ENCODE results near the gene NUB1.
A peak's percentile ranks its signal among the peaks of the same experiment; 100 is the strongest.
"Not testable (repeated sequence)": the region's sequence is repeated elsewhere in the genome, so short reads cannot be mapped to it uniquely, and the experiment has no call there.

The NUB1 gene, protein sequence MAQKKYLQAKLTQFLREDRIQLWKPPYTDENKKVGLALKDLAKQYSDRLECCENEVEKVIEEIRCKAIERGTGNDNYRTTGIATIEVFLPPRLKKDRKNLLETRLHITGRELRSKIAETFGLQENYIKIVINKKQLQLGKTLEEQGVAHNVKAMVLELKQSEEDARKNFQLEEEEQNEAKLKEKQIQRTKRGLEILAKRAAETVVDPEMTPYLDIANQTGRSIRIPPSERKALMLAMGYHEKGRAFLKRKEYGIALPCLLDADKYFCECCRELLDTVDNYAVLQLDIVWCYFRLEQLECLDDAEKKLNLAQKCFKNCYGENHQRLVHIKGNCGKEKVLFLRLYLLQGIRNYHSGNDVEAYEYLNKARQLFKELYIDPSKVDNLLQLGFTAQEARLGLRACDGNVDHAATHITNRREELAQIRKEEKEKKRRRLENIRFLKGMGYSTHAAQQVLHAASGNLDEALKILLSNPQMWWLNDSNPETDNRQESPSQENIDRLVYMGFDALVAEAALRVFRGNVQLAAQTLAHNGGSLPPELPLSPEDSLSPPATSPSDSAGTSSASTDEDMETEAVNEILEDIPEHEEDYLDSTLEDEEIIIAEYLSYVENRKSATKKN

DNA sequence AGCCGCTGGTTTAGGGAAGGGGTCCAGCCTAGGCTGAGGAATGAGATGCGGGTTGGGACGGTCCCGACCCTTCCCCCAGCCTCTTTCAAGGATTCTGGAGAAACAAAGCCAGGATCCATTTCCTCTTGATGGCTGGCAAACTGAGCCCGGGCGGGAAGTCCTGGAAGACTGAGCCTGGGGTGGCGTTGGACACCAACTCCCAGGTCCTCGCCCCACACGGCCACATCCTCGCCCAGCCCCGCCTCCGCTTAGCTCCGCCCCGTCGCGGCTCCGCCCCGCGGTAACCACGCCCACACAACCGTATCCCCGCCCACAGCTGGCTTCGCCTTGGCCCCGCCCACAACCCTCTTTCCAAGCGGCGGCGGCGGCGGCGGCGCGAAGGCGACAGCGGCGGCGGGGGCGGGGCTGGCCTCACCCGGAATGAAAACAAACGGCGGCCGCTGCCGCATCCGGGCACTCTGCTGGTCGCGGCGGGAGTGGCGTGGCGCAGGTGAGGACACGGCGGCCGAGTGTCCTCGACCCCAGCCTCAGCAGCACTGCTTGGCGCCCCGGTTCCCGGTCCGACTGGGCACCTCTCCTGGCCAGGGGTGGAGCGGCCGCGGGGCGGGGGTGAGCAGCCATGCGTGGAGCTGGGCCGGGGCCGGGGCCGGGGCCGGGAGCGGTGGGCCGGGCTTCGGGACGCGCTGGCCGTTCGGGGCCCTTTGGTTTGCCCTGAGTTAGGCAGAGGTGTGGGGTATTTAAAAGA is at the start of gene NUB1:
Gene NUB1 (plus strand): TSS at position 456 of the 745 bp plus-strand sequence. CDS start 3,538 bp downstream, outside the sequence.
- peak; percentile 92 for DNase-seq

DNA sequence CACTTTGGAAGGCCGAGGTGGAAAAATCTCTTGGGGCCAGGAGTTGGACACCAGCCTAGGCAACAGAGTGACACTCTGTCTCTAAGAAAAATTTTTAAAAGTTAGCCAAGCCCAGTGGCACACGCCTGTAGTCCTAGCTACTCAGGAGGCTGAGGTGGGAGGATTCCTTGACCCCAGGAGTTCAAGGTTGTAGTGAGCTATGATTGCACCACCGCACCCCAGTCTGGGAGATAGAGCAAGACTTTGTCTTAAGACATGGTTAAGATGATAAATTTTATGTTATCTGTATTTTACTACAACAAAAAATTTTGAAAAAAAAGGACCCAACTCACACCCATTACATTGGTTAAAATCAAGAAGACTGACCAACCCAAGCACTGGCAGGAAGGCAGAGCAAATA is 48.8 kb upstream of the NUB1 start:
- no peak for DNase-seq

DNA sequence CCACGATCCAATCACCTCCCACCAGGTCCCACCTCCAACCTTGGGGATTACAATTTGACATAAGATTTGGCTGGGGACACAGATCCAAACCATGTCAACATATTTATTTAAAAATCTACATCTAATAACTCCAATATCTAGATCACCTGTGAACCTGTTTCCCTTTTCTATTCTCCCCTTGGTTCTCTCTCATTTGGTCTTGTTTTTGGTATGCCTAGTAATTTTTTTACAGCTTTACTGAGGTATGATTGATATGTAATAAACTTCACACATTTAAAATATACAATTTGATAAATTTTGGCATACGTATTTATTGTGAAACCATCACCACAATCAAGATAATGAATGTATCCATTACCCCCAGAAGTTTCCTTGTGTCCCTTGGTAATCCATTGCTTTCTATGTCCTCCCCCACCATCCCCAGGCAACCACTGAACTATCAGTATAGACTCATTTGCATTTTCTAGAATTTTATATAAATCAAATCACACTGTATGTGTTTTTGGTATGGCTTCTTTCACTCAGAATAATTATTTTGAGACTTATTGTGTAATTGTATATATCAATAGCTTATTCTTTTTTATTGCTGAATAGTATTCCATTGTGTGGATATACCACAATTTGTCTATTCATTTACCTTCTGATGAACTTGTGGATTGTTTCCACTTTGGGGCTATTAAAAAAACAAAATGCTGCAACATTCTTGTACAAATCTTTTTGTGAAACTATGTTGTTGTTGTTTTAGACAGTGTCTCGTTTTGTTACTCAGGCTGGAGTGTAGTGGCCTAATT is 45.2 kb upstream of the NUB1 start:
- DNase-seq, result no peak

DNA sequence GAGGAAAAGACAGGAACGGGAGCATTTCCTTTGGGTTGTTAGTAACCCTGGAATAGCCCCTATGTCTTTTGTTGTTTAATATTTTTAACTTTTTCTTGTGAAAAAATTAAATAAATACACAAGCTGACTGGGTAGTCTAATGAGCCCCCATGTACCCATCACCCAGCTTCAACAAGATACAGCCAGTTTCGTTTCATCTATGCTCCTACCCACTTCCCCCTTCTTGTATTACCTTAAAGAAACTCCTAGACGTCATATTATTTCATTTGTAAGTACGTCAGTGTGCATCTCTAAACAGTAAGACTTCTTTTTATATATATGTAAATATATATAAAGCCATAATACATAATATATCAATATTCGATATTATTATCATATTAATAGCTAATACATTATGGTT is 42.8 kb upstream of the NUB1 start:
- DNase-seq, result no peak

DNA sequence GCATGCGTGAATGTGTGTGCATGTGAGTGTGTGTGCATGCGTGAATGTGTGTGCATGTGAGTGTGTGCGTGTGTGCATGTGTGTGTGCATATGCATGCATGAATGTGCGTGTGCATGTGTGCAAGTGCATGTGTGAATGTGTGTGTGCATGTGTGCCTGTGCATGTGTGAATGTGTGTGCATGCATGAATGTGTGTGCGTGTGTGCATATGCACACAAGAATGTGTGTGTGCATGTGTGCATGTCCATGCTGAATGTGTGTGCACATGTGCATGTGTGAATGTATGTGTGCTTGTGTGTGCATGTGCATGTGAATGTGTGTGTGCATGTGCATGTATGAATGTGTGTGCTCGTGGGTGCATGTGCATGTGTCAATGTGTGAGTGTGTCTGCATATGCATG is 42.1 kb upstream of the NUB1 start:
- no peak for DNase-seq

DNA sequence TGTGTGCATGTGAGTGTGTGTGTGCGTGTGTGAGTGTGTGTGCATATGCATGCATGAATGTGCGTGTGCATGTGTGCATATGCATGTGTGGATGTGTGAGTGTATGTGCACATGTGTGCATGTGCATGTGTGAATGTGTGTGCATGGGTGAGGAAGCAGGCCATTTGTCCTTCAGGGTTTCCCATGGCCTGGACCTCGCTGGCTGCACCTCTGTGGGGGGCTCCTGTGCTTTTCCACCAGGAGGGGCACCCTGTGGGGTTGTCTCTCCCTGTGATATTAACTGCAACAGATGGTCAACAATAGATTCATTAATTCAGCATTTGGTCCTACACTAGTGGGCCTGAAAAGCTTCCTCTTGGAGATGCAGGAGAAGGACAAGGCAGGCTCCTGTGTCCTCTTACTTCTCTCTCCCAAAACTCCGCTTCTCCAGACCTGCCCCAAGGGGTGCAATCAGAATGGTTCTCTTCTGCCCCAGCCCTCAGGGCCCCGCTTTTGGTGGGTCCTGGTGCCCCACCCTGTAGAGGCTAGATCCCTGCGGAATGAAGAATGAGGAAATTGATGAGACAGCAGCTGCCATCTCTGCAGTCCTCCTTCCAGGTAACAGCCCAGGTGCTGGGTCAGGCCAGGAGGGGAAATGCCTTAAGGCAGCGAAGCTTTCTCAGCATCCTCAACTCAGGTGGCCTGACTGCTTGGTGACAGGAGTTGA is 41.5 kb upstream of the NUB1 start:
- DNase-seq, result no peak

DNA sequence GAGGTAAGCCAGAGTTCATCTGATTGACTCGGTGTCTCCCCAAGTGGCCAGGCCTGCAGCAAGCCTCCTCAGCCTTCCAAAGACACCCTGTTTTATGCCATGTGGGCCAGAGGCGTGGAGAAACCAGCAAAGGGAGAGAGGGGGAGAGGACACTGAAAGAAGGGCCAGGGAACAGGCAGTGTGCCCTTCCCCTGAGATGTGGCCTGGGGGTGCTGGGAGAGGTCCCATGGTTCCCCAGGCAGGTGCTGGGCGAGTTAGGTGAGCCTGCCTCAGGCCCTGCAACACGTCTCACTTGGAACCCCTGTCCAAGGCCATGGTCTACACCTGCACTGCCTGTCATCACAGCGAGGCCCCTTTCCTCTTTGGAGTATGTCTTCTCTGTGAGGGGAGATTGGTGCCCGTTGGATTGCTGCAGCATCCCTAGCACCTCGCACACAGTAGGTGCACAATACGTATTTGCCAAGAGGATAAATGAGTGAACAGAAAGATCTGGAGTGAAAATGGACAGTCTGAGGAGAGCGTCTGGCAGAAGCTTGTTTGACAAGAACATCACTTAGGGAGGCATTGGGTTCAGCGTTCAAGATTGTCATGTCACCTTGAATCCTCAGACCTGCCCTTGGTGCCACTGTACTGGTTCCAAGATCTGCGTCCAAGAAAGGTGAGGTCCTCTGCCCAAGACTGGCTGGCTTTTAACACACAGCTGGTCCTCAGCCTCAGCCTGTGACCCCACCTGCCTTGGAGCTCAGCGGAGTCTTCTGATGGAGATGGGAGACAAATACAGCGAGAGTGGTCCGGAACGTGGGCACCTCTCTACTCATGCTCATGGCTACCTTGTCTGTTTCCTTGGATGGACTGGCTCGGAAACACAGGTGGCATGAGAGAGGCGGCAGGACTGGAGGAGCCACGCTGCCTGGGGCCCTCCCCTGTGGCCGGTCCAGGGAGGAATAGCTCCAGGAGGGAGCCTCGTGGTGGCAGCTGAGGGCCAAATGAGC is 39.8 kb upstream of the NUB1 start:
- no peak for DNase-seq

DNA sequence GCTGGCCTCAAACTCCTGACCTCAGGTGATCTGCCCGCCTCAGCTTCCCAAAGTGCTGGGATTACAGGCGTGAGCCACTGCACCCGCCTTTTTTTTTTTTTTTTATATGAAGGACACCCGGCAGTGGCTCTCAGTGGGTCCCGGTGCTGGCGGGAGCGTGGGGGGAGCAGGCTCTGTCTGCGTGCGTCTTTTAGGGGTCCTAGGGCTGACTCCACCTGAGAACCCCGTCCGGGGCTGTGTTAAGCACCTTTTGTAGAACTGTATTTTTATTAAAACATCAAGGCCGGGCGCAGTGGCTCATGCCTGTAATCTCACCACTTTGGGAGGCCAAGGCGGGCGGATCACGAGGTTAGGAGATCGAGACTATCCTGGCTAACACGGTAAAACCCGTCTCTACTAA is 37.4 kb upstream of the NUB1 start:
- not testable (repeated sequence) for DNase-seq

DNA sequence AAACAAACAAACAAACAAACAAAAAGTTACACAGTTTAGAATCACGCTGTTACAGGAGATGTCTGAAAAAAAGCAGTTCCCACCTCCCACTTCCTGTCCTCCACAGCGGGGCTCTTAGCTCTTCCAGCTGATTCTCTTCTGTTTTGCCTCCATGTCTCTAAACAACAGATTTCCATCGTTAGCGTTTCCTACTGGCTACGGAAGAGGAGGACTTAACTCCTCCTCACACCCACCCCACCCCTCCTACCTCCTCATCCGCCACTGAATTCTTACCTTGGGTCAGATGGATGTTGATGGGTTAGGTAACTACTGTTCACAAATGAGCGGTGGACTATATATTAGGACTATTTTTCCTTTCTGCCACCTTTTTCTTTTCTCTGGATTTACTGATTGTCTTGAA is 36.8 kb upstream of the NUB1 start:
- DNase-seq, result no peak

DNA sequence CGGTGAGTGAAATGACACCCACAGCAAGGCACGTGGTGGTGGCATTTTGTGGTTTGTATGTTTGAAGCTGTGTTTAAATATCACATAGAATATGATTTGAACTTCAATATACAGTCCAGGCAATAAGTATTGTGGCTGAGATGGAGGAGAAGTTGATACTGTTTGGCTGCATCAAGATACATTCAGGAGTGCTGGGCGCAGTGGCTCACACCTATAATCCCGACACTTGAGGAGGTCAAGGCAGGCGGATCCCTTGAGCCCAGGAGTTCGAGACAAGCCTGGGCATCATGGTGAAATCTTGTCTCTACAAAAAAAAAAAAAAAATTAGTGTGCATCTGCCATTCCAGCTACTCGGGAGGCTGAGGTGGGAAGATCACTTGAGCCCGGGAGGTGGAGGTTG is 35.2 kb upstream of the NUB1 start:
- no peak for DNase-seq

DNA sequence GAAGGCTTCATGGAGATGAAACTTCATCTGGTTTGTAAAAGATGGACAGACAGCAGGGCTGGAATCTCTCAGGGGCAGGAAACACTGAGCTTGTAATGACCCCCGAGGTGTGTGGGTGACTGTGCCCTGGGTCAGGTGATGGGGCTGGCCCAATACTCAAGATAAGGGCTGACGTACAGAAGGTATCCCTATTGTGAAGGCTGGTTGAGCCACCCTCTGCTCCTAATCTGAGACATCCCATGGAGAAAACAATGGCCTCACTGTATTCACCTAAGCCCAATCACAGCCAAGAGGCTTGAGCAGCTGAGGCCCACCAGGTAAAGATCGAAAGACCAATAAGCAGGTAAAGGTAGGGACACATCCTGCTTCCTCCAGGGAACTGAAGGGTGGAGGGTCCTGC is 34.8 kb upstream of the NUB1 start:
- no peak for DNase-seq

DNA sequence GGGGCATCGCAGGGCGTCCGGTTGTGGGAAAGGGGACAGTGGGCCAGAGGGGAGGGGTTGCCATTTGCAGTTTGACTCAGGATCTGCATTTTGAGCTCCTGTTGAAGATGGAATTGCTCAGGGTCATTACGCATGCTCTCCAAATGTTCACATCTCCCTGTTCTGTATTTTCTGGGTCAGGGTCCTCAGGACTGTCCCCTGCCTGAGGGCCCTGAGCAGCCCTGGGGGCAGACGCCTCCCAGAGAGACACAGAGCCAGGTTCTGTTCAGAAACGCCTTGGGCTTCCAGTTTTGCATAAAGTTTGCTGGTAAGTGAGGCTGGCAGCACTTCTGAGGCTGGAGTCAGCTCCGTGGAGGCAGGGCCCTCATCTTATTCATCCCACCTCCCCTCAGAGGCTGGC is 34.1 kb upstream of the NUB1 start:
- no peak for DNase-seq

DNA sequence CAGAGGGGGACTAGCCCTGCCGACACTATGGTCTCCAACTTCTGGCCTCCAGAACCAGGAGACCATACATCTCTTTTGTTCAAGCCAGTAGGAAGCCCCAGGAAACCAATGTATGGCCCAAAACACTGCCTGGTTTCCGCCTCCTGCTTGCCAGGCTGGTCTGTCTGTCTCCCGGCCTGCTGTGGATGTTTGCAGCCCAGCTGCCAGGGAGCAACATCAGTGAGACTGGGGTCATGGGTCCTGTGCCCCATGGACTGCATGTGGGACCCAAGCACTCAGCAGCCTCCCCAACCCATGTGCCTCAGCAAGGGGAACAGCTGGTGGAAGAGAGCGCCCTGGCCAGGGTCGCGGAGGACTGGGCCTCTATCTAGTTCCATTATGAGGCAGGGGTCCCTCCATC is 33.4 kb upstream of the NUB1 start:
- no peak for DNase-seq

DNA sequence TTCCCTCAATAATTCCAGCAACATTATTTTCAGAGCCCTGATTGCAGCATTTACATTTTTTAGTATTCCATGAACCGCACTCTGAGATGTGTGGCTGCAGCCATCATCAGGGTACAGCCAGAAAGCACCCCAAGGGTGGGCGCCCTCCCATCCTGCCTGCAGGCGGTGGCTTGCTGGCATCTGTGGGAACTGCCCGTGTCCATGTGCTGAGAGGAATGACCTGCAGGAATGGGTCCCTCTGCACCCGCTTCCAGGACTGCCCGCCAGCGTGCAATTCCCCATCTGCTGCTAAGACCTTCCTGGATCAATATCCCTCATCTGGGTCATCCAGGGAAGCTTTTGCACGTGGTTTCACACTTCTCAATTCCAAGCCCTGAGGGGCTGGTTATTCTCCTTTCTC is 32.8 kb upstream of the NUB1 start:
- no peak for DNase-seq

DNA sequence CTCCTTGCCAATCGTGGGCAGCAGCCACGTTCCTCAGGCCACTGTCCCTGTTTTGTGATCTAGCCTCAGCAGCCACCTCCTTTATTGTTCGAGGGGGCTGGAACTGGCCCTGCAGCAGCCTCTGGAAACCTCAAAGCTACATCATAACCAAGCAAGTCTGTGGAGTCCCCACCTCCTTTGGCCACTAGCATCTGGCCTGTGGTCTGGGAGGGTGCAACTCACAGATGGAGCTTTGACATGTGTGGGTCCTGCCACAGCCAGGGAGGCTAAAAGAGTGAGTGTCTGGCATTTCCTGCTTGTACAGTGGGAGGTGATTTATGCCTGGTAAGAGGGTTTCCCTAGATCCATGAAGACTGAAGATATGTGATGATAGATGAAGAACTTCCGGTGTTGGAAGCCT is 32.3 kb upstream of the NUB1 start:
- DNase-seq, result peak; percentile 45

DNA sequence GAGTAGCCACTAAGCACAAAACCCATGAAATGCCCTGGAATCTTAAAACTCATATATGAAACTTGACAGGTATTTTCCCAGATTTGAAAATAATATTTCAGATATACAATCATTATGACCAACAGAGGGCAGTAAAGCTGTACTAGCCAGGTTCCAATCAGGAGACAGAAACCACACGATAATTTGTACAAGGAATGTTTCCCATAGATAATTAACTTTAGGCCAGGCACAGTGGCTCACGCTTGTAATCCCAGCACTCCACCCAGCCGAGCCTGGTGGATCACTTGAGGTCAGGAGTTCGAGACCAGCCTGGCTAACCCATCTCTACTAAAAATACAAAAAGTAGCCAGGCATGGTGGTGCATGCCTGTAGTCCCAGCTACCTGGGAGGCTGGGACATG is 31.0 kb upstream of the NUB1 start:
- DNase-seq, result no peak

DNA sequence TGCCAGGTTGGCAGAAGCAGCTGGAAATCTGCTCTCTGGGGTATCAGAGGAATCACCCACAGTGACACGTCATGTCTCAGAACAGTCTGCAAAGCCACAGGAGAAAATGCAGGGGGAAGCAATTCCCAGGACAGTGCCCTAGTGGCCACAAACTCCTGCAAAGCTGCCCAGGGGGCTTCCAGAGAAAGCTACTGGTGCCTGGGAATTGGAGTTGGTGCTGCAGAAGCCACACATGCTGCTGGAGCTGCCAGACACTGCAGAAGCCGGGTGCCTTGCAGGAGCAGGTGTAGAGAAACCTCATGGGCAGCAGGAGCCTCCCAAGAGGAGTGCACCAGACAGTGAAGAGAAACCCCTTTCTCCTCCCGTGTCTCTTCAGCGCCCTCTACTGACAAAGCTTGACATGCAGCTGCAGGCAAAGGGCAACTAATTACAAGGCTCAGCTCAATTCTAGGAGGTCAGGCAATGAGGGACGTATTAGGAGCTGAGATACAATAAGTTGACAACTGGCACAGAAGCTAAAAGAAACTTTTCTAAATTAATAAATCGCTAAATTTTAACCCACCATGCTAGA is 30.2 kb upstream of the NUB1 start:
- no peak for DNase-seq

DNA sequence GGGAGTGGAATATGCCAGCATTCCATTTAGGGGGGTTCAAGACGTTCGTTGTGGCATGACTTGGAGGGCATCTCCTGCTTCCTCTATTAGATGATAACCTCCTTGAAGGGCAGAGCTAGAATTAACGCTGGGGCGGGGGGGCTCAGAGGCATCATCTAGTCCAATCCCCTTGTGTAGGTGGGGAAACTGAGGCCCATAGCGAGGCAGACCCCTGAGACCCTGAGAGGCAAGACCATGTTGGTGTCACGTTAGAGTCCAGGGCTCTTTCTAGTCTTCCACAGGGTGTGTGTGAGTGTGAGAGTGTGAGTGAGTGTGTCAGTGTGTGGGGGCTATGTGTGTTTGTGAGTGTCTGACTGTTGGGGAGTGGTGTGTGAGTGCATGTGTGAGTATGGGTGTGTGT is 29.3 kb upstream of the NUB1 start:
- DNase-seq, result no peak

DNA sequence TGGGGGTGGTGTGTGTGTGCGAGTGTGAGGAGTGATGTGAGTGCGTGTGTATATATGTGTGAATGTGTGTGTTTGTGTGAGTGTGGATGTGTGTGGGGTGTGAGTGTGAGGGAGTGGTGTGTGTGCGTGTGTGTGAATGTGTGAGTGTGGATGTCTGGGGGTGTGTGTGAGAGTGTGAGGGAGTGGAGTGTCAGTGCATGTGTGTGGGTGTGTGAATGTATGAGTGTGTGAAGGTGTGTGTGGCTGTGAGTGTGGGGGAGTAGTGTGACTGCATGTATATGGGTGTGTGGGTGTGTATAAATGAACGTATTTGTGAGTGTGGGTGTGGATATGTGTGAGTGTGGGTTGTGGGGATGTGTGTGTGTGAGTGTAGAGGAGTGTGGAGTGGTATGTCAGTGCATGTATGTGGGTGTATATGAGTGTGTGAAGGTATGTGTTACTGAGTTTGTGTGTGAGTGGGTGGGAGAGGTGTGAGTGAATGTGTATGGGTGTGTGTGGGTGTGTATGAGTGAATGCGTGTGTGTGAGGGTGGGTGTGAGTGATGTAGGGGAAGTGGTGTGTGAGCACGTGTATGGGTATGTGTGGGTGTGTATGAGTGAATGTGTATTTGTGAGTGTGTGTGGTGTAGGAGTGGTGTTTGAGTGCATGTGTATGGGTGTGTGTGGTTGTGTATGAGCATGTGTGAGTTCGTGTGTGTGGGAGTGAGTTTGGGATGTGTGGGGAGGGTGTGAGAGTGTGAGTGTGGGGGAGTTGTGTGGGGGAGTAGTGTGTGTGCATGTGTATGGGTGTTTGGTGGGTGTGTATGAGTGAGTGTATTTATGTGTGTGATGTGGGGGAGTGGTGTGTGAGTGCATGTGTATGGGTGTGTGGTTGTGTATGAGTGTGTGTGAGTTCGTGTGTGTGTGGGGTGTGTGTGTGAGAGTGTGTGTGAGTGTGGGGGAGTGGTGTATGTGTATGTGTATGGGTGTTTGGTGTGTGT is 28.5 kb upstream of the NUB1 start:
- DNase-seq, result no peak

DNA sequence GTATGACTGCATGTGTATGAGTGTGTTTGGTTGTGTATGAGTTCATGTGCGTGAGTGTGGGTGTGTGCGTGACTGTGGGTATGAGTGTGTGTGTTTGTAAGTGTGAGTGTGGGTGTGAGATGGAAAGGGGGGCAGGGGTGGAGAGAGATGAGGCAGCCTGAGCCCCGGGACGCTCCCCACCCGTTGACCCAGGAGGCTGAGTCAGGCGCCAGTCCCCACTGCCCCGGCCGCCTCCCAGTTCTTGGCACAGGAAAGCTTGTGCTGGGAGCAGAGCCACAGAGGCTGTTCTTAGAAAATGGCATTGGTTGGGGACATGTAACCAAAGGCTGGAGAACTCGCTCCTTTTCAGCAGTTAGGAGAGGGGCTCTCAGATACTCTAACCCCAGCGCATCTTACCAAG is 27.8 kb upstream of the NUB1 start:
- no peak for DNase-seq

Measured in right hindlimb (tissue), 1 donor.